ENCODE data around the gene RAB18. TPM values are rescaled to one million over a fixed set of nuclear protein-coding genes. Genes with fewer than 3 reads are reported as not detected.

The RAB18 gene
- total and polyA plus RNA-seq, 2 of the 8 experiments (the other 6 are each of a cell fraction or from before 2014, with no cell fraction given): 14.7 to 69.7 TPM

- TF ChIP-seq, protein P1, sequence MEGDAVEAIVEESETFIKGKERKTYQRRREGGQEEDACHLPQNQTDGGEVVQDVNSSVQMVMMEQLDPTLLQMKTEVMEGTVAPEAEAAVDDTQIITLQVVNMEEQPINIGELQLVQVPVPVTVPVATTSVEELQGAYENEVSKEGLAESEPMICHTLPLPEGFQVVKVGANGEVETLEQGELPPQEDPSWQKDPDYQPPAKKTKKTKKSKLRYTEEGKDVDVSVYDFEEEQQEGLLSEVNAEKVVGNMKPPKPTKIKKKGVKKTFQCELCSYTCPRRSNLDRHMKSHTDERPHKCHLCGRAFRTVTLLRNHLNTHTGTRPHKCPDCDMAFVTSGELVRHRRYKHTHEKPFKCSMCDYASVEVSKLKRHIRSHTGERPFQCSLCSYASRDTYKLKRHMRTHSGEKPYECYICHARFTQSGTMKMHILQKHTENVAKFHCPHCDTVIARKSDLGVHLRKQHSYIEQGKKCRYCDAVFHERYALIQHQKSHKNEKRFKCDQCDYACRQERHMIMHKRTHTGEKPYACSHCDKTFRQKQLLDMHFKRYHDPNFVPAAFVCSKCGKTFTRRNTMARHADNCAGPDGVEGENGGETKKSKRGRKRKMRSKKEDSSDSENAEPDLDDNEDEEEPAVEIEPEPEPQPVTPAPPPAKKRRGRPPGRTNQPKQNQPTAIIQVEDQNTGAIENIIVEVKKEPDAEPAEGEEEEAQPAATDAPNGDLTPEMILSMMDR (IDR thresholded peaks at IDR 0.05; ENCODE audit: control extremely low read depth in 1 of 3, insufficient read depth in 1 of 3, low read depth in 1 of 3, low read length in 3 of 3): no peak
- TF ChIP-seq CREB1 (IDR thresholded peaks at IDR 0.05): no peak
- no peak for TF ChIP-seq SIN3A (conservative IDR thresholded peaks at IDR 0.05 in 1 of 2, IDR thresholded peaks at IDR 0.05 in 1 of 2; ENCODE audit: low read depth in 1 of 2, low read length in 2 of 2)
- TF ChIP-seq EZH2 (IDR thresholded peaks at IDR 0.05; ENCODE audit: low read depth, low read length, severe bottlenecking): no peak
- no peak for TF ChIP-seq POU5F1 (IDR thresholded peaks at IDR 0.05; ENCODE audit: low read depth, low read length)
- no peak for TF ChIP-seq CBX5 (IDR thresholded peaks at IDR 0.05; ENCODE audit: low read depth, low read length)
- no peak for TF ChIP-seq EGR1 (IDR thresholded peaks at IDR 0.05; ENCODE audit: borderline replicate concordance, low read depth, low read length)
- TF ChIP-seq, protein P2, sequence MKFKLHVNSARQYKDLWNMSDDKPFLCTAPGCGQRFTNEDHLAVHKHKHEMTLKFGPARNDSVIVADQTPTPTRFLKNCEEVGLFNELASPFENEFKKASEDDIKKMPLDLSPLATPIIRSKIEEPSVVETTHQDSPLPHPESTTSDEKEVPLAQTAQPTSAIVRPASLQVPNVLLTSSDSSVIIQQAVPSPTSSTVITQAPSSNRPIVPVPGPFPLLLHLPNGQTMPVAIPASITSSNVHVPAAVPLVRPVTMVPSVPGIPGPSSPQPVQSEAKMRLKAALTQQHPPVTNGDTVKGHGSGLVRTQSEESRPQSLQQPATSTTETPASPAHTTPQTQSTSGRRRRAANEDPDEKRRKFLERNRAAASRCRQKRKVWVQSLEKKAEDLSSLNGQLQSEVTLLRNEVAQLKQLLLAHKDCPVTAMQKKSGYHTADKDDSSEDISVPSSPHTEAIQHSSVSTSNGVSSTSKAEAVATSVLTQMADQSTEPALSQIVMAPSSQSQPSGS (IDR thresholded peaks at IDR 0.05; ENCODE audit: low read length): no peak
Observed at GRCh38 chr10:27541796-27542729, 38.0 kb downstream of the RAB18 start (continued).
